HG03342 (cell line): ENCODE data around the gene HDAC1.
"Not testable (repeated sequence)": the region's sequence is repeated elsewhere in the genome, so short reads cannot be mapped to it uniquely, and the experiment has no call there.

ENCODE experiments used
- ATAC-seq: cut with Tn5 transposase; IDR thresholded peaks from one replicate; pipeline ENCODE4 v1.9.1; 2021; ENCODE audit warnings: mild to moderate bottlenecking, moderate library complexity; ENCODE audit not compliant: unreplicated experiment

HDAC1 gene

DNA sequence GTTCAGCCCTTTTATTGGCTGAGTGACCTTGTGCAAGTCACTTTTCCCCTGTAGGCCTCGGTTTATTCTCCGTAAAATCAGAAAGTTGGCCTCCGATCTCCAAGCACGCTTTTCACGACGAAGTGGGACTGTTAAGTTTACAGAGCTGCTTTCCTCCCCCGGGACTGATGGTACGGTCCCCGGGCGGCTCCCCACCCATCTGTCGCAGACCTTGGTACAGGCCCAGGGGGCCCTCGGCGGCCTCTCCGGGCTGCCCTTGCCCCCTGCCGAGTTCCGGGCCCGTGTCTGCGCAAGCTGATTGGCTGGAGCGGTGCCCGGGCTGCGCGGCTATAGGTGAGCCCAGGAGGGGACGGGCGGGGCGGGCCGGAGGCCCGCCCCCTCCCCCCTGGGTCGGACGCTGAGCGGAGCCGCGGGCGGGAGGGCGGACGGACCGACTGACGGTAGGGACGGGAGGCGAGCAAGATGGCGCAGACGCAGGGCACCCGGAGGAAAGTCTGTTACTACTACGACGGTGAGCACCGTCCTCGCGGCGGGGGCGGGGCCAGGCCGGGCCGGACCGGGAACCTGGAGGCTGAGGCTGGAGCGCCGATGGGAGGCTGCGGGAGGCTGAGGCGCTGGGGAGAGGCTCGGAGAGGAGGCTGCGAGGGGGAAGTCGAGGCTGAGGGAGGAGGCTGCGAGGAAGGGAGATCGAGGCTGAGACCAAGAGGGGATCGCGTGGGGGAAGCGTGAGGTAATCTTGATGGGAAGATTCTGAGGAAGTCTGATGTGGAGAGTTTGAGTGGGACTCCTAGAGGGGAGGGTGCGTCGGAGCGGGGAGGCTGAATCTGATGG, at the start of gene HDAC1:
Gene HDAC1, plus strand, starts transcription at position 376 of the 831 bp plus-strand sequence. Its CDS starts 87 bp downstream, at position 463.
- ATAC-seq: peak; percentile 96

DNA sequence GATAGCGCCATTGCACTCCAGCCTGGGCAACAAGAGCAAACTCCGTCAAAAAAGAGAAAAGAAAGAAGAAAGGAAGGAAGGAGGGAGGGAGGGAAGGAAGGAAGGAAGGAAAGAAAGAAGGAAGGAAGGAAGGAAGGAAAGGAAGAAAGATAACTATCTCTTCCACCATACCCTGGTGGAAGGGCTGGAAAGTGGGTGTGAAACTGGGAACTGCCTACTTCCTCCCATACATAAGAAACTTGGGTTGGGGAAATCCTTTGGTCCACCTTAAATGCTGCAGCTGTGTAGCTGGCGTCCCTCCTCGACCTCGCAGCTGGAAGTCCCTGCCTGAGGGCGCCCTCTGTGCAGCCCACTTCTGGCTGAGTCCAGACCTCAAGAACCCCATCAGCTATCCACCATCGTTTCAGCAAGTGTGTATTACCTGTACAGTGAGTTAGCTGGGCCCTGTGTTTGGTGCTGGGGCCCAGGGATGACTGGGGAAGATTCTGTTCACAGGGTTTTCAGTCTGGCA, 49.5 kb upstream of the HDAC1 start:
- no peak for ATAC-seq

DNA sequence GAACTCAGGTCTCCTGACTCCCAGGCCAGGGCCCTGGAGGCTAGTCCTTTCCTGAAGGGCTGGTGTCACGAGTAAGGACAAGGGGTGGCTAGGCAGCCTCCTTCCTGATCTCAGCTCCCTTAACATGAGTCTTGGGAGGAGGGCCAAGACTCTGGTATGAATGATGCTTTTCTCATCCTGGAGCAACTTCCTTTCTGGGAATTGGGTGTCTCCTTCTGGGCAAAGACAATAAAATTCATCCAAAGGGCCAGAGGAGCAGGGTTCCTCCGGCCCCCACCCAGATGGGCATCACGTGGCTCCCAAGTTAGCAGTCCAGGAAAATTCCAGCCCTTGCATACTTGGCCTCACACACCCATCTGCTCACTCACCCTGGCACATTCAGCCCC, 45.0 kb upstream of the HDAC1 start, which contains the start of gene FAM167B:
Gene FAM167B, plus strand, starts transcription at position 335 of the 386 bp plus-strand sequence. CDS start 200 bp downstream, outside the sequence.
- ATAC-seq: no peak

DNA sequence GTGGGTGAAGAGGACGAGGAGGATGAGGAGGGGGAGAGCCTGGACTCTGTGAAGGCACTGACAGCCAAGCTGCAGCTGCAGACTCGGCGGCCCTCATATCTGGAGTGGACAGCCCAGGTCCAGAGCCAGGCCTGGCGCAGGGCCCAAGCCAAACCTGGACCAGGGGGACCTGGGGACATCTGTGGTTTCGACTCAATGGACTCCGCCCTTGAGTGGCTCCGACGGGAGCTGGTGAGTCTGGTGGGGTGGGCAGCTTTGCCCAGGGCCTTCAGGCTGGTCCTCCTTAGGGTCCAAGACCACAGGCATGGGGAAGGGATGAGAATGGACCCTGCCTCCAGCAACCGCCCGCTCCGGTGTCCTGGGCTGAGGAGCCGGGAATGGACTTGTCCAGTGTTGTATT, 44.4 kb upstream of the HDAC1 start:
- no peak for ATAC-seq

DNA sequence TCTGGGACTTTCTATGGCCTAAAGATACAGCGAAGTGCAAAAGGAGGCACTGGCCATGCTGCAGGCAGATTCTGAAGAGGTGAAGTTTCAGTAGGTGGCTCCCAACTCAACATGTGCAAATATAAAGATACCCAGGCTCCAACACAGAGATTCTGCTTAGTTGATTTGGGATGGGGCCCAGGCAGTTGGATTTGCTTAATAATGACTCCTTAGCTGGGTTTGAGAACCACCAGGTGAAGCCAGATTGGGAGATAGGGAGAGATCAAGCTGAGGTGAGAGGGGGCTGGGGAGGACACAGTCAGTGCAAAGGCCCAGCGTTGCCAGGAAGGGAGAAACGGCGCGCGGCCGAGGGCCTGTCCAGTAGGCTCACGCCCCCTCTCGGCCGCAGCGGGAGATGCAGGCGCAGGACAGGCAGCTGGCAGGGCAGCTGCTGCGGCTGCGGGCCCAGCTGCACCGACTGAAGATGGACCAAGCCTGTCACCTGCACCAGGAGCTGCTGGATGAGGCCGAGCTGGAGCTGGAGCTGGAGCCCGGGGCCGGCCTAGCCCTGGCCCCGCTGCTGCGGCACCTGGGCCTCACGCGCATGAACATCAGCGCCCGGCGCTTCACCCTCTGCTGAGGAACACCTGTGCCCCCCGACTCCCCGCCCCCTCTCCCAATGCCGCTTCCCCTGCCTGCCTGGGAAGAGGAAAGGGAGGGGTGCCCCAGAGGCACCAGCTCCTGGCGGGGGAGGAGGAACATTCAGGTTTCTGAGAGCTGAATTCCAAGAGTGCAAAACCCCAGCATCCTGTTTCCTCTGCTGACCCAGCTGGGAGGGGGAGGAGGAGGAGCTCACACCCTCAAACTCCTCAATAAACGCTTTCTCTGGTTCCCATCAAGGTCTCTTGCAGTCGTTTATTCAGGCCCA, 43.6 kb upstream of the HDAC1 start:
- no peak for ATAC-seq

DNA sequence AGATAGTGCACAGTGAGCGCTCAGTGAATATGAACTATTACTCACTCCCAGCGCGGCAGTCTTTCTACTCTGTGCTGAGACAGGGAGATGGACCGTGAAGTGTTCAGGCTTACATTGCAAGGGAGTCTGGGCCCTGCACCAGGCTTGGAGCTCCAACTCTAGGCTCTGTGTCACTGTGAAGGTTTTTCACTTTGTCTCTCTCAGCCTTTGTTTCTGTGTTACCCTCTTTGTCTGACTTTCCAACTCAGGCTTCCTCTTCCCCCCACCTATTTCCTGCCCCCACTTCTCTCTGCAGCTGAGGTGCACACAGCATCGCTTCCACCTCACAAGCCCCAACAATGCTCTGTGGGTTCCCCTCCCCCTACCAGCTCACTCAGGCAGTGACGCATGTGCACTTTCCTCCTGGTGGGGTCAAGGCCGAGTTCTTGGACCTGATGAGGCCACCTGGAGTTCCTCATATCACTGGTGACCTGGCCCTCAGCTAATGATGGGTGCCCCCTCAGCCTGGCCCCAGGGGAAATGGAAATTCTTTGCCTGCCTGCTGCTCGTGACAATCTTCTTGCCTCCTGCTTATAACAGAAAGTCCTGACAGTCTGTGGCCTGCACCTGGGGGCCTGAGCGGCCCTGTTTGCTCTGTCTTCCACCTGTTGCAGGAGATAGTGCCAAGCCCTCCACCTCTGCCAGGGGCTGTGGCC, 41.9 kb upstream of the HDAC1 start:
- peak; percentile 54 for ATAC-seq

DNA sequence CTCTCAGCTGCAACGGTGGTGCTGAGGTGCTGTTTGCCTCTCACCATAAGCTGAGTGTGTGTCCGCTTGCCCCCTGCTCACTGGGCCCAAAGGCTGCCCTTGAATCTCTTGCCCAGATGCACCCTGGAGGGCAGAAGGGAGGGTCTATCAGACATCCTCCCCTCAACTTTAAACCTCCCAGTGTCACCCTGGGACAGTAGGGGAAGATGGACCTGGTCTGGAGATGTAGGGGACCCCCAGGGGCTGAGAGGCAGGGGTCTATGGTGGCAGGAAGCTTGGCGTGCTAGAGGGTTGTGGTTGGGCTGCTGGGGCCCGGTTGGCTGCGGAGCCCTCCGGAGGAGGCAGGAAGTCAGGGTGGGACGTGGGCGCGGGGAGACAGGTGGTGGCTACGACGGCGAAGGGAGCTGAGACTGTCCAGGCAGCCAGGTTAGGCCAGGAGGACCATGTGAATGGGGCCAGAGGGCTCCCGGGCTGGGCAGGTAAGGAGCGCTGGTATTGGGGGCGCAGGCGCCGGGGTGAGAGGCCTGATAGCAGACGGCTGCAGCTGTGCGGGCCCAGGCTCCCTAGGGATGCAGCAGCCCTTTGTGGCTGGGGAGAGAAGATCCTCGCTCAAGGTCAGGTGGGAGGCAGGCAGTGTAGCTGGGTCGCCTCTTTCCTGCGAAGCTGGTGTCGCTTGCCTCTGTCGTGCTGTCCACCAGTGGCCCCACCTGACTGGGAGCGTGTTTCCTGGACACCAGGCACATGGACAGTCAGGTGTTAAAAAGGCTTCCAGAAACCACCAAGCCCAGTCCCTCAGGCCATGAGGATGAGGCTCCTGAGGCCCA, 40.8 kb upstream of the HDAC1 start, which contains the start of gene LCK:
Gene LCK, plus strand, starts transcription at position 373 of the 824 bp plus-strand sequence. CDS start 23,065 bp downstream, outside the sequence.
- no peak for ATAC-seq

DNA sequence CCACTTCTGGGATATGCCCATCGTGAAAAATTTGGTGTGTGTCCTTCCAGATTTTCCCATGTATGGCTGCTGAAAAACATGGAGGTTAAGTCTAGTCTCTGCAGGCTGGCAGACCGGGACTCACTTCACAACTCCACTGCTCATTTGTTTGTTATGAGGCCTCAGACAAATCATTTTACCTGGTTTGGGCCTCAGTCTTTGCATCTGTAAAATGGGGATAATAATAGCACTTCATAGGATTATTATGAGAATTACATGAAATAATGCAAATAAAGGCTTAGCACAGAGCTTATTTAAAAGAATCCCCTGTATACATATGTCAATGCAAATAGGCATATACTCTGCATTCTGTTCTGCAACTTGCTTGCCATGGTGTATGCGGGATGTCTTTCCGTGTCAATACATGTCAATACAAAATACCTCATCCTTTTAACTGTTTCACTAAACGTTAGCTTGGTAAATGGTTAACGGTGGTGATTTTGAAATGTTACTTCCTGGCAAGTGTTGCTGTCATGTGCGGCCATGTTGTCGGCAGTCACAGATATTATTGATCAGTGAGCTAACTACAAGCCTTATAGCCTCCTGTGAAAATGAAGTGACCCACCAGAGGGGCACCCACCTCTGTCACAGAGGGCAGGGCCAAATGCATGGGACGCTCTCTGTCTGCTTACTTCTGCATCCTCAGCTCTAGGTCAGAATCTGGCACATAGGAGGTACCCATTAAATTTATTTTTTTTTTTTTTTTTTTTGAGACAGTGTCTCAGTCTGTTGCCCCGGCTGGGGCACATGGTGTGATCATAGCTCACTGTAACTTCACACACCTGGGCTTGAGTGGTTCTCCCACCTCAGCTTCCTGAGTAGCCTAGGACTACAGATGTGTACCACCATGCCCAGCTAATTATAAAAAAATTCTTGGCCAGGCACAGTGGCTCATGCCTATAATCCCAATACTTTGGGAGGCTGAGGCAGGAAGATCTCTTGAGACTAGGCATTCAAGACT, 36.5 kb upstream of the HDAC1 start:
- no peak for ATAC-seq

DNA sequence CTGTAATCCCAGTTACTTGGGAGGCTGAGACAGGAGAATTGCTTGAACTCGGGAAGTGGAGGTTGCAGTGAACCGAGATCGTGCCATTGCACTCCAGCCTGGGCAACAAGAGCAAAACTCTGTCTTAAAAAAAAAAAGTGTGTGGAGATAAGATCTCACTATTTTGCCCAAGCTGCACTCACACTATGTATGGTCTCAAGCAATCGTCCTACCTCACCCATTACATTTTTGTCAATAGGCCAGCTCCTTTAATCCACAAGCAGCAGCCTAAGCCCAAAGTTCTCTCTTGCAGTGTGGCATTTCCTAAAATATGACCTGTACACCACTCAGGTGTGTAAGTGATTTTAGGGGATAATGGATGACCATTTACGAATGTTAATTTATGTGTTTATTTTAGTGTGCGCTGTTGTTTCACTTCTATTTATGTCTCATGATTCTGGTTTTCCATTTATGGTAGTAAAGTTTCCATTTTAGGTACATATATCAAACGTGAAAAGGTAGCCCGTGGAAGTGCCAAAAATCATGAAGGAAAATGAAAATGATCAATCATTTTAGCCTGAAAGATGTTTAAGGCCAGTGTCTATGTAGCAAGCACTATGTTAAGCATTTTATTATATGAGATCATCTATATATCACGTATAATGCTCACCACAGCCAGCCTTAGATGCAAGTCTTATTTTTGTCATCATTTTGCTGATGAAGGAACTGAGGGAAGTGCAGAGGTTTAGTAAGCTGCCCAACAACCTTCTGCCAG, 35.2 kb upstream of the HDAC1 start:
- ATAC-seq: no peak

DNA sequence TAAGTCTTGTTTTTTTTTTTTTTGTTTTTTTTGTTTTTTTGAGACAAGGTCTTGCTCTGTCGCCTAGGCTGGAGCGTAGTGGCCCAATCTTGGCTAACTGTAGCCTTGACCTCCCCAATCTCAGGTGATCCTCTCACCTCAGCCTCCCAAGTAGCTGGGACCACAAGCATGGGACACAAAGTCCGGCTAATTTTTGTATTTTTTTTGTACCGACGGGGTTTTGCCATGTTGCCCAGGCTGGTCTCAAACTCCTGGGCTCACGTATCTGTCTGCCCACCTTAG, 34.7 kb upstream of the HDAC1 start:
- ATAC-seq: no peak

DNA sequence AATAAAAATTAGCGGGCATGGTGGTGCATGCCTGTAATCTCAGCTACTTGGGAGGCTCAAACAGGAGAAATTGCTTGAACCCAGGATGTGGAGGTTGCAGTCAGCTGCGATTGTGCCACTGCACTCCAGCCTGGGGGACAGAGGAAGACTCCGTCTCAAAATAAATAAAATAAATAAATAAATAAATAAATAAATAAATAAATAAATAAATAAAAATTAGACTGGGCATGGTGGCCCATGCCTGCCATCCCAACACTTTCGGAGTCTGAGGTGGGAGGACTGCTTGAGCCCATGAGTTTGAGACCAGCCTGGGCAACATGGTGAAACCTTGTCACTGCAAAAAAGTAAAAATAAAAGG, 28.7 kb upstream of the HDAC1 start:
- ATAC-seq: not testable (repeated sequence)

DNA sequence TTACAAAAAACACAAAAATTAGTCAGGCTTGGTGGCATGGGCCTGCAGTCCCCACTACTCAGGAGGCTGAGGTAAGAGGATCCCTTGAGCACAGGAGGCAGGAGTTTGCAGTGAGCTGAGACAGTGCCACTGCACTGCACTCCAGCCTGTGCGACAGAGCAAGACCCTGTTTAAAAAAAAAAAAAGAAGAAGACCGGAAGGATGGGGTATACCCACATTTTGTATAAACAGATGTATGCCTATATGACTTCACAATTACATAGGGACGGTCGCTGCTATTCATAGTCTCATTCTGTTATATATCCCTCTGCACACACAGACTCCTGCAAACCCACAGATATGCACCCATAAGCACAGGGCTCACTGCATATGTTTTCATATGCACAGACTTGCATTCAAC, 28.1 kb upstream of the HDAC1 start:
- no peak for ATAC-seq

DNA sequence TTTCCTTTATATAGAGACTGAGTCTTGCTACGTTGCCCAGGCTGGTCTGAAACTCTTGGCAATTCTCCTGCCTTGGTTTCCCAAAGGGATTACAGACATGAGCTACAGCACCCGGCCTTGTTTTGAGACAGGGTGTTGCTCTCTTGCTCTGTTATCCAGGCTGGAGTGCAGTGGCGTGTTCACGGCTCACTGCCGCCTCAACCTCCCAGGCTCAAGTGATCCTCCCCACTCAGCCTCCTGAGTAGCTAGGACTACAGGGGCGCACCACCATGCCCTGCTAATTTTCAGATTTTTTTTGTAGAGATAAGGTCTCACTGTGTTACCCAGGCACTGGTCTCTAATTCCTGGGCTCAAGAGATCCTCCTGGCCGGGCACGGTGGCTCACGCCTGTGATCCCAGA, 26.0 kb upstream of the HDAC1 start:
- ATAC-seq: no peak

DNA sequence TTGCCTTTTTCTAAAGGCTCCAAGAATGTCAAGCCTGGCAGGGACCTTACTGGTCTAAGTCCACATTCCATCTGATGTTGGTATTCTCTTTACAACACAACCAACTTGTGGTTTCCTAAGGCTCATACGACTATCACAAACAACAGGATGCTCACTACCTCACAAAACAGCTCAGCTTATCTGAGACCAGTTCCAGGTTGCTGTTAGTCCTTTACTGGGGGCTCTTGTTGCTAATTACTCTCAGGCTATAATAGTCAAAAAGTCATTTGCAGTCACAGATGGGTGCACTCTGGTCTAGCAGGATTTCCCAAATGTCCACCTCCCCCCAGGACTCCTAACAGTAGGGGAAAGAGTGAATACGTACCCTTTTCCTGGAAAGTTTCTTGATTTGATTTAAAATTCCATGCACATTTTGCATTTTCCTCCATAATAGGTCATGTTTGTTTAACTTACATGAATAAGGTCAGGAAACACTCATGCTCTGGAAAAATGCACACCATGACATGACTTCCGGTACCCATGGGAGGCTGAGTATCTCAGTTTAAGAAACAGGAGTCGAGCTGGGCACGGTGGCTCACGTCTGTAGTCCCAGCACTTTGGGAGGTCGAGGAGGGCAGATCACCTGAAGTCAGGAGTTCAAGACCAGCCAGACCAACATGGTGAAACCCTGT, 24.8 kb upstream of the HDAC1 start:
- ATAC-seq: no peak

DNA sequence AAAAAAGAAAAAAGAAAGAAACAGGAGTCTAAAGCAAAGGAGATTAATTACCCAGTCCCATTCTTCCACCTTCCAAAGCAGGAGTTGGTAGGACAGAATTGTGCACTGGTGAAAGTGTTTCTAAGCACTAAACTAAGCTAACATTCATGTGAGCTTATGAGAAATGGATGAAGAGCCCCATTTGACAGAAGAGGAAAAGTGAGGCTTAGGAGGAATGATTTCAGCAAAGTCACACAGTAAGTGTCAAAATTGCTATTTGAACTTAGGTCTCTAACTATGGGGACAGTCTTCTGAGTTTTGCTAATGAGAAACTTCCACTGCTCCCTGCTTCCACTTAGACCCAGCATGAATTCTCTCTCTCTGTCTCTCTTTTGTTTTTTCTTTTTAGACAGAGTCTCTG, 22.1 kb upstream of the HDAC1 start:
- no peak for ATAC-seq

DNA sequence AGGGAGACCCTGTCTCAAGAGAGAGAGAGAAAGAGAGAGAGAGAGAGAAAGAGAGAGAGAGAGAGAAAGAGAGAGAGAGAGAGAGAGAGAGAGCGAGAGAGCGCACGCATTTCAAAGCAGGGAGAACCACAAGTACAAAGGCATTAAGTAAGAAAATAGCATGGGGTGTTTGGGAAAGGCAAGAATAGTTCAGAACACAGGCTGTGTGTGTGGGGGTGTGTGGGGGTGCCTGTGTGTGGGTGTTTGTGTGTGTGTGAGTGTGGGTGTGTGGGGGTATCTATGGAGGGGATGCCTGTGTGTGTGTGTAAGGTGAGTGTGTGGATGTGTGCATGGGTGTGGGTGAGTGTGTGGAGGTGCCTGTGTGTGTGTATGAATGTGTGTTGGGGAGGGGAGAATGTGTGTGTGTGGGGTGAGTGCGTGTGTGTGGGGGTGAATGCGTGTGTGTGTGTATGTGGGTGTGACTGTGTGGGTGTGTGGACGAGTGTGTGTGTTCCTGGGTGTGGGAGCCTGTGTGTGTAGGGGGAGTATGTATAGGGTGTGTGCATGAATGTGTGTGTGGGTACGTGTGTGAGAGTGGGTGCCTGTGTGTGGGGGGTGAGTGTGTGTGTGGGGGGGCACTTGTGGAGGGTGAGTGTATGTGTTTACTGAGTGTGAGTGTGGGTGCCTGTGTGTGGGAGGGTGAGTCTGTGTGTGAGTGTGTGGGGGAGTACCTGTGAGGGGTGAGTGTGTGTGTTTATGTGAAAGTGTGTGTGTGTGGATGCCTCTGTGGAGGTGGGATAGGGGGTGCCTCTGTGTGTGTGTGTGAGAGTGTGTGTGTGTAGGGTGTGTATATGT, 19.1 kb upstream of the HDAC1 start:
- no peak for ATAC-seq
